ENCODE data around the gene NRP2. TPM values are rescaled to one million over a fixed set of nuclear protein-coding genes. Genes with fewer than 3 reads are reported as not detected.

Gene NRP2
- total RNA-seq, 4 donors from 2014 or later: 1.6 to 4.1 (median 2.2) TPM

GRCh38 chr2:205725059-205725458 lies 42.8 kb downstream of the NRP2 start:
- intact Hi-C loops (cut with DNase I; ENCODE audit: low total_unique reads) (no loop called here), in situ Hi-C loops (cut with MboI; ENCODE audit: low sequenced_read_pairs in 4 of 4) (no loop called here)
- no peak overlapping the region for H3K4me3 ChIP-seq
- TF ChIP-seq POLR2A (IDR thresholded peaks at IDR 0.05): no peak
- TF ChIP-seq, protein P1, sequence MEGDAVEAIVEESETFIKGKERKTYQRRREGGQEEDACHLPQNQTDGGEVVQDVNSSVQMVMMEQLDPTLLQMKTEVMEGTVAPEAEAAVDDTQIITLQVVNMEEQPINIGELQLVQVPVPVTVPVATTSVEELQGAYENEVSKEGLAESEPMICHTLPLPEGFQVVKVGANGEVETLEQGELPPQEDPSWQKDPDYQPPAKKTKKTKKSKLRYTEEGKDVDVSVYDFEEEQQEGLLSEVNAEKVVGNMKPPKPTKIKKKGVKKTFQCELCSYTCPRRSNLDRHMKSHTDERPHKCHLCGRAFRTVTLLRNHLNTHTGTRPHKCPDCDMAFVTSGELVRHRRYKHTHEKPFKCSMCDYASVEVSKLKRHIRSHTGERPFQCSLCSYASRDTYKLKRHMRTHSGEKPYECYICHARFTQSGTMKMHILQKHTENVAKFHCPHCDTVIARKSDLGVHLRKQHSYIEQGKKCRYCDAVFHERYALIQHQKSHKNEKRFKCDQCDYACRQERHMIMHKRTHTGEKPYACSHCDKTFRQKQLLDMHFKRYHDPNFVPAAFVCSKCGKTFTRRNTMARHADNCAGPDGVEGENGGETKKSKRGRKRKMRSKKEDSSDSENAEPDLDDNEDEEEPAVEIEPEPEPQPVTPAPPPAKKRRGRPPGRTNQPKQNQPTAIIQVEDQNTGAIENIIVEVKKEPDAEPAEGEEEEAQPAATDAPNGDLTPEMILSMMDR (IDR thresholded peaks at IDR 0.05 in 4 of 5, conservative IDR thresholded peaks at IDR 0.05 in 1 of 5): no peak
- no peaks in the 10 kb centered on the region for H3K4me1 ChIP-seq
- no peaks in the 10 kb centered on the region for H3K9me3 ChIP-seq
- no peaks in the 10 kb centered on the region for H3K36me3 ChIP-seq
- H3K27me3 ChIP-seq: no peaks in the 10 kb centered on the region
- DNase-seq (no peak), ATAC-seq (no peak)
- H3K27ac ChIP-seq: no peak overlapping the region

GRCh38 chr2:205726506-205726905 lies 44.2 kb downstream of the NRP2 start:
- H3K4me1 ChIP-seq: no peaks in the 10 kb centered on the region
- intact Hi-C loops (cut with DNase I; ENCODE audit: low total_unique reads): no loop called here
- H3K4me3 ChIP-seq: no peak overlapping the region
- H3K27me3 ChIP-seq: no peaks in the 10 kb centered on the region
- no peaks in the 10 kb centered on the region for H3K9me3 ChIP-seq
- no peak overlapping the region for H3K27ac ChIP-seq
- no peaks in the 10 kb centered on the region for H3K36me3 ChIP-seq
- DNase-seq (no peak), ATAC-seq (no peak)
- no peak for TF ChIP-seq POLR2A (IDR thresholded peaks at IDR 0.05)
- TF ChIP-seq, protein P1 (IDR thresholded peaks at IDR 0.05 in 4 of 5, conservative IDR thresholded peaks at IDR 0.05 in 1 of 5): no peak
- in situ Hi-C loops (cut with MboI; ENCODE audit: low sequenced_read_pairs in 4 of 4): no loop called here

DNA sequence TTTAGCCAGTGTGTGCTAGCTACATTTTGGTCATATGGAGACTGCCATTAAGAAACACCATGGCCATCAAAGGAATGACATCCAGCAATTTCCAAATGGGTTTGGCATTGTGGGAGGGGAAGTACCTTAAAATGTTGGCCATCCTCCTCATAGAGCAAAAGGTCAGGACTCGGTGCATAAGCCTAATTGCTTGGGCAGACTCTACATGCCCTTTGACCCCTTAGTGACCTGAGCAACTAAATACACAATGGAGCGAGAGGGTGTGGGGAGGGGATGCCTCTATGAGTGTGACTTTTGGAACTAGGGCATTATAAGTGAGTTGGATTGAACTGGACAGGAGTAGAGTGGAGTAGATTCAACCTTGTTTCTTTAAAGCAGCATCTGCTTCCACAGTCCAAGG lies 44.9 kb downstream of the NRP2 start:
- Histone ChIP-seq H3K4me3 (no peak overlapping the region), H3K27ac (no peak overlapping the region), H3K9me3 (no peaks in the 10 kb centered on the region), H3K36me3 (no peaks in the 10 kb centered on the region), H3K4me1 (no peaks in the 10 kb centered on the region), H3K27me3 (no peaks in the 10 kb centered on the region)
- ATAC-seq: no peak
- intact Hi-C loops (cut with DNase I; ENCODE audit: low total_unique reads): no loop called here
- TF ChIP-seq, protein P1 (IDR thresholded peaks at IDR 0.05 in 4 of 5, conservative IDR thresholded peaks at IDR 0.05 in 1 of 5): no peak
- TF ChIP-seq POLR2A (IDR thresholded peaks at IDR 0.05): no peak
- in situ Hi-C loops (cut with MboI; ENCODE audit: low sequenced_read_pairs in 4 of 4): no loop called here
- no peak for DNase-seq

DNA sequence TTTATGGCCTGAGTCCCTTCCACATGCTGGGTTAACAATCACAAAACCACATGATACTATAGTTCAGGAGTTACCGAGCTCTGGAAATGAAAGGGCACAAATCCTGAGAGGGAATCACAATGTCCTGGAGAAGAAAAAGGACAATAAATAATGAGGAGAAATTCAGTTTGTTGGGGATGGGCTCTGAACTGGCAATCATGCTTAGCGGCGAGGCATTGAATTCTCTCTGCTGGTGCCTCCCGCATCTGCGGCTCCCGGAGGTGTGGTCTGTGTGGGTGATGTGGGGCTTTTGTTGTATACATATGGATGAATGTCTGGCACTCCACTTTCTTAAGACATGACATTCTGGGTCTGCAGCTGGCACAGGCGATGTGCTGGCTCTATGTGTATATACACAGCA lies 46.1 kb downstream of the NRP2 start:
- no peak for DNase-seq
- H3K36me3 ChIP-seq: no peaks in the 10 kb centered on the region
- TF ChIP-seq, protein P1 (IDR thresholded peaks at IDR 0.05 in 4 of 5, conservative IDR thresholded peaks at IDR 0.05 in 1 of 5): no peak
- TF ChIP-seq POLR2A (IDR thresholded peaks at IDR 0.05): no peak
- in situ Hi-C loops (cut with MboI; ENCODE audit: low sequenced_read_pairs in 4 of 4): no loop called here
- ATAC-seq: no peak
- H3K9me3 ChIP-seq: no peaks in the 10 kb centered on the region
- intact Hi-C loops (cut with DNase I; ENCODE audit: low total_unique reads): no loop called here
- no peaks in the 10 kb centered on the region for H3K4me1 ChIP-seq
- no peak overlapping the region for H3K4me3 ChIP-seq
- no peaks in the 10 kb centered on the region for H3K27me3 ChIP-seq
- H3K27ac ChIP-seq: no peak overlapping the region

- no peaks in the 10 kb centered on the region for H3K27me3 ChIP-seq
- no peaks in the 10 kb centered on the region for H3K36me3 ChIP-seq
- no peaks in the 10 kb centered on the region for H3K4me1 ChIP-seq
- H3K27ac ChIP-seq: no peak overlapping the region
- DNase-seq (no peak), ATAC-seq (no peak)
- intact Hi-C loops (cut with DNase I; ENCODE audit: low total_unique reads): no loop called here
- H3K4me3 ChIP-seq: no peak overlapping the region
- no peak for TF ChIP-seq POLR2A (IDR thresholded peaks at IDR 0.05)
- TF ChIP-seq, protein P1 (IDR thresholded peaks at IDR 0.05 in 4 of 5, conservative IDR thresholded peaks at IDR 0.05 in 1 of 5): no peak
- no peaks in the 10 kb centered on the region for H3K9me3 ChIP-seq
- in situ Hi-C loops (cut with MboI; ENCODE audit: low sequenced_read_pairs in 4 of 4): no loop called here
These were observed 47.9 kb downstream of the NRP2 start for GRCh38 chr2:205730191-205730590.

All from gastrocnemius medialis (tissue), 4 donors.